HepG2 (cell line): ENCODE results near the gene EED. TPM values are rescaled to one million over a fixed set of nuclear protein-coding genes. Genes with fewer than 3 reads are reported as not detected.

Source experiments
- ATRX ChIP-seq: sonication (generic); formaldehyde crosslinking; IDR thresholded peaks from 2 replicates; pipeline ENCODE4 v1.4.0; 2020; ENCODE audit warnings: missing genetic modification reagents, borderline replicate concordance
- CBX2 ChIP-seq, 2 experiments: fragments of 200-600 bp in 1 of 2; sonication (generic); formaldehyde crosslinking in 1 of 2; IDR thresholded peaks; 2 replicates each; pipeline versions ENCODE4 v1.7.0 to v1.8.1; 2018 to 2022; ENCODE audit warnings: low read depth in 2 of 2, low read length in 1 of 2, mild to moderate bottlenecking in 1 of 2, missing genetic modification reagents in 1 of 2
- CEBPG ChIP-seq: IDR thresholded peaks from 2 replicates; pipeline ENCODE4 v1.6.1; 2016
- FOXA3 ChIP-seq: IDR thresholded peaks from 2 replicates; pipeline ENCODE4 v1.6.1; 2016; ENCODE audit warnings: missing genetic modification reagents, missing compliant biosample characterization
- FOXJ3 ChIP-seq: sonication (generic); formaldehyde crosslinking; IDR thresholded peaks from 2 replicates; pipeline ENCODE4 v1.4.0; 2020; ENCODE audit warnings: missing genetic modification reagents, mild to moderate bottlenecking, borderline replicate concordance
- MBNL3 ChIP-seq: fragments of 250-450 bp; sonication (Bioruptor Pico); conservative IDR thresholded peaks from 2 replicates; pipeline ENCODE4 v1.8.0; 2022; ENCODE audit warnings: mild to moderate bottlenecking, inconsistent platforms
- MTF1 ChIP-seq: sonication (generic); formaldehyde crosslinking; IDR thresholded peaks from 2 replicates; pipeline ENCODE4 v1.5.0; 2020; ENCODE audit warnings: missing genetic modification reagents
- MYC ChIP-seq: sonication (generic); formaldehyde crosslinking; IDR thresholded peaks from 2 replicates; pipeline ENCODE4 v1.9.0; 2021; ENCODE audit warnings: missing genetic modification reagents, borderline replicate concordance
- SMAD3 ChIP-seq: sonication (generic); formaldehyde crosslinking; IDR thresholded peaks from 2 replicates; pipeline ENCODE4 v1.4.0; 2020; ENCODE audit warnings: missing genetic modification reagents
- ZBTB3 ChIP-seq: sonication (generic); formaldehyde crosslinking; IDR thresholded peaks from 2 replicates; pipeline ENCODE4 v1.4.0; 2020; ENCODE audit warnings: low read depth, mild to moderate bottlenecking, moderate library complexity, missing genetic modification reagents, borderline replicate concordance
- ZFY ChIP-seq: sonication (generic); formaldehyde crosslinking; IDR thresholded peaks from 2 replicates; pipeline ENCODE4 v1.4.0; 2020; ENCODE audit warnings: missing genetic modification reagents
- ZKSCAN5 ChIP-seq: sonication (generic); formaldehyde crosslinking; IDR thresholded peaks from 2 replicates; pipeline ENCODE4 v1.5.1; 2020; ENCODE audit warnings: mild to moderate bottlenecking, missing genetic modification reagents
- ZNF160 ChIP-seq: sonication (generic); formaldehyde crosslinking; IDR thresholded peaks from 2 replicates; pipeline ENCODE4 v1.8.0; 2022; ENCODE audit warnings: mild to moderate bottlenecking, inconsistent platforms, missing genetic modification reagents
- ZNF251 ChIP-seq: sonication (generic); formaldehyde crosslinking; IDR thresholded peaks from 2 replicates; pipeline ENCODE4 v1.9.0; 2021; ENCODE audit warnings: mild to moderate bottlenecking, missing genetic modification reagents
- ZNF441 ChIP-seq: sonication (generic); formaldehyde crosslinking; IDR thresholded peaks from 2 replicates; pipeline ENCODE4 v1.7.0; 2021; ENCODE audit warnings: missing genetic modification reagents, borderline replicate concordance
- ZNF496 ChIP-seq: sonication (generic); formaldehyde crosslinking; IDR thresholded peaks from 2 replicates; pipeline ENCODE4 v1.8.1; 2023; ENCODE audit warnings: mild to moderate bottlenecking, moderate library complexity, missing genetic modification reagents; ENCODE audit not compliant: insufficient replicate concordance
- ZNF510 ChIP-seq: sonication (generic); formaldehyde crosslinking; IDR thresholded peaks from 2 replicates; pipeline ENCODE4 v1.4.0; 2020; ENCODE audit warnings: low read depth, mild to moderate bottlenecking, missing genetic modification reagents
- ZNF567 ChIP-seq: sonication (generic); formaldehyde crosslinking; IDR thresholded peaks from 2 replicates; pipeline ENCODE4 v1.8.1; 2023; ENCODE audit warnings: mild to moderate bottlenecking, missing genetic modification reagents, borderline replicate concordance
- ZNF629 ChIP-seq: sonication (generic); formaldehyde crosslinking; conservative IDR thresholded peaks from 2 replicates; pipeline ENCODE4 v1.5.0; 2020; ENCODE audit warnings: missing genetic modification reagents
- polyA plus RNA-seq, 8 experiments: library from polyadenylated mRNA; depleted of rRNA in 3 of 8; stranded (reverse) in 7 of 8; unstranded in 1 of 8; fragments of >200 nt; fragmentation: Illumina TruSeq in 4 of 8; extraction: Trizol in 4 of 8; gene quantifications; 2 replicates each; pipeline versions ENCODE4 v1.2.1 to v1.2.3, GENCODE V29; 2011 to 2016; ENCODE audit warnings: low read depth in 4 of 8, missing spikeins in 1 of 8, mixed read lengths in 1 of 8; ENCODE audit not compliant: insufficient read depth in 1 of 8
- total RNA-seq, 5 experiments: library from RNA; depleted of rRNA; stranded (reverse); fragments of >200 nt; fragmentation: Illumina TruSeq; extraction: Trizol; gene quantifications; 2 replicates each; pipeline ENCODE4 v1.2.3, GENCODE V29; 2016; ENCODE audit warnings: low read depth in 1 of 5
- TF ChIP-seq, protein P1 (sequence below): sonication (generic); formaldehyde crosslinking; IDR thresholded peaks from 2 replicates; pipeline ENCODE4 v1.8.1; 2023; ENCODE audit warnings: mild to moderate bottlenecking, missing genetic modification reagents
- TF ChIP-seq, protein P2 (sequence below): sonication (generic); formaldehyde crosslinking; IDR thresholded peaks from 2 replicates; pipeline ENCODE4 v1.4.0; 2020; ENCODE audit warnings: mild to moderate bottlenecking, missing genetic modification reagents
- TF ChIP-seq, protein P3 (sequence below): IDR thresholded peaks from 2 replicates; pipeline ENCODE4 v1.6.1; 2016
- TF ChIP-seq, protein P4 (sequence below): sonication (generic); formaldehyde crosslinking; IDR thresholded peaks from 2 replicates; pipeline ENCODE4 v1.8.1; 2023; ENCODE audit warnings: missing genetic modification reagents, inconsistent platforms, borderline replicate concordance
- TF ChIP-seq, protein P5 (sequence below): sonication (generic); formaldehyde crosslinking; IDR thresholded peaks from 2 replicates; pipeline ENCODE4 v1.4.0; 2020; ENCODE audit warnings: missing genetic modification reagents

Gene EED
- total and polyA plus RNA-seq, 2 of the 13 experiments (the other 11 are each of a cell fraction or from before 2014, with no cell fraction given) = 11.0 to 28.4 TPM

DNA sequence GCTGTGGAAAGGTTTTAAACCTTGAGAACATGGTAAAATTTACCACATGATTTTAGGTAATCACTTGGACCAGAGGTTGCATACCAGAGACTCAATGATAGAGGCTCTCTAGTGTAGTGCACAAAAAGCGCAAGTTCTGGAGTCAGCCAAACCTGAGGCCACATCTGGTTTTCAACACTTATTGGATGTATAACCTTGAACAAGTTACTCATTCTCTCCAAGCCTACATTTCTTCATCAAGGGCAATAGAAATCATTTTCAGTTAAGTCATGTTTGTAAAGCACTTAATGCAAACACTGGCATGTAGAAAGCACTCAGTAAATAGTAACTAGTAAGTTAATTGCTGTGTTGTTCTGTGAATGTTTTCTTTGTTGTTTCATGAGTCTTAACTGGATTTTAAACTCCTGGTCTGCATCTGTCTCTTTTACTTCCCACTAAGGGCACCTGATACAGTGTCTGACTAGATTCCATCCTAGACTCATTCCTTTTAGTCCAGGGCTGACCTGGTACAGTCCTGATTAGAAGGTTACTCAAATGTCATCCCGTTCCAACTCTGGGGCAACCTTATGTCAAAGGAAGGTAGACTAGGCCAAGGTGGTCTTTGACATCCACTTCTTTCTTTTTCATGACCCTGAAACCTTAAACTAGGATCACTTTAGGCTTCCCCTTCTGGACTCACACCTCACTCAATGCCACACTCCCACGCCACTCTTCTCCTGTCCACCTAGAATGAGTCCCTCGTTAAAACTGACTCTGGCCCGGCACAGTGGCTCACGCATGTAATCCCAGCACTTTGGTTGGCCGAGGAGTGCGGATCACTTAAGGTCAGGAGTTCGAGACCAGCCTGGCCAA, 34.5 kb upstream of the EED start (continued):
- TF ChIP-seq ZKSCAN5 (CRISPR knock-in tag) = no peak
- no peak for TF ChIP-seq ZNF629 (CRISPR knock-in tag)
- no peak for TF ChIP-seq ZFY (CRISPR knock-in tag)
- no peak for TF ChIP-seq CBX2 (IDR thresholded peaks at IDR 0.05; ENCODE audit: low read depth, low read length)
- no peak for TF ChIP-seq CBX2 (CRISPR knock-in tag; IDR thresholded peaks at IDR 0.05; ENCODE audit: low read depth)
- TF ChIP-seq, protein P1, sequence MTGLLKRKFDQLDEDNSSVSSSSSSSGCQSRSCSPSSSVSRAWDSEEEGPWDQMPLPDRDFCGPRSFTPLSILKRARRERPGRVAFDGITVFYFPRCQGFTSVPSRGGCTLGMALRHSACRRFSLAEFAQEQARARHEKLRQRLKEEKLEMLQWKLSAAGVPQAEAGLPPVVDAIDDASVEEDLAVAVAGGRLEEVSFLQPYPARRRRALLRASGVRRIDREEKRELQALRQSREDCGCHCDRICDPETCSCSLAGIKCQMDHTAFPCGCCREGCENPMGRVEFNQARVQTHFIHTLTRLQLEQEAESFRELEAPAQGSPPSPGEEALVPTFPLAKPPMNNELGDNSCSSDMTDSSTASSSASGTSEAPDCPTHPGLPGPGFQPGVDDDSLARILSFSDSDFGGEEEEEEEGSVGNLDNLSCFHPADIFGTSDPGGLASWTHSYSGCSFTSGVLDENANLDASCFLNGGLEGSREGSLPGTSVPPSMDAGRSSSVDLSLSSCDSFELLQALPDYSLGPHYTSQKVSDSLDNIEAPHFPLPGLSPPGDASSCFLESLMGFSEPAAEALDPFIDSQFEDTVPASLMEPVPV (CRISPR knock-in tag) = no peak
- no peak for TF ChIP-seq ZNF160 (CRISPR knock-in tag)
- TF ChIP-seq, protein P2, sequence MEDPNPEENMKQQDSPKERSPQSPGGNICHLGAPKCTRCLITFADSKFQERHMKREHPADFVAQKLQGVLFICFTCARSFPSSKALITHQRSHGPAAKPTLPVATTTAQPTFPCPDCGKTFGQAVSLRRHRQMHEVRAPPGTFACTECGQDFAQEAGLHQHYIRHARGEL = no peak
- TF ChIP-seq ZBTB3 (CRISPR knock-in tag) = no peak
- TF ChIP-seq, protein P3, sequence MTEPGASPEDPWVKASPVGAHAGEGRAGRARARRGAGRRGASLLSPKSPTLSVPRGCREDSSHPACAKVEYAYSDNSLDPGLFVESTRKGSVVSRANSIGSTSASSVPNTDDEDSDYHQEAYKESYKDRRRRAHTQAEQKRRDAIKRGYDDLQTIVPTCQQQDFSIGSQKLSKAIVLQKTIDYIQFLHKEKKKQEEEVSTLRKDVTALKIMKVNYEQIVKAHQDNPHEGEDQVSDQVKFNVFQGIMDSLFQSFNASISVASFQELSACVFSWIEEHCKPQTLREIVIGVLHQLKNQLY = peak; percentile 60; the same call in 1 of the 2 replicates
- no peak for TF ChIP-seq MYC (CRISPR knock-in tag)
- TF ChIP-seq ZNF567 (CRISPR knock-in tag) = no peak
- TF ChIP-seq ATRX (CRISPR knock-in tag) = no peak
- TF ChIP-seq FOXJ3 (CRISPR knock-in tag) = peak; percentile 97
- TF ChIP-seq FOXA3 (CRISPR knock-in tag) = peak; percentile 97
- no peak for TF ChIP-seq ZNF496 (CRISPR knock-in tag)
- TF ChIP-seq, protein P4, sequence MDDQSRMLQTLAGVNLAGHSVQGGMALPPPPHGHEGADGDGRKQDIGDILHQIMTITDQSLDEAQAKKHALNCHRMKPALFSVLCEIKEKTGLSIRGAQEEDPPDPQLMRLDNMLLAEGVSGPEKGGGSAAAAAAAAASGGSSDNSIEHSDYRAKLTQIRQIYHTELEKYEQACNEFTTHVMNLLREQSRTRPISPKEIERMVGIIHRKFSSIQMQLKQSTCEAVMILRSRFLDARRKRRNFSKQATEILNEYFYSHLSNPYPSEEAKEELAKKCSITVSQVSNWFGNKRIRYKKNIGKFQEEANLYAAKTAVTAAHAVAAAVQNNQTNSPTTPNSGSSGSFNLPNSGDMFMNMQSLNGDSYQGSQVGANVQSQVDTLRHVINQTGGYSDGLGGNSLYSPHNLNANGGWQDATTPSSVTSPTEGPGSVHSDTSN (CRISPR knock-in tag) = no peak
- TF ChIP-seq, protein P5, sequence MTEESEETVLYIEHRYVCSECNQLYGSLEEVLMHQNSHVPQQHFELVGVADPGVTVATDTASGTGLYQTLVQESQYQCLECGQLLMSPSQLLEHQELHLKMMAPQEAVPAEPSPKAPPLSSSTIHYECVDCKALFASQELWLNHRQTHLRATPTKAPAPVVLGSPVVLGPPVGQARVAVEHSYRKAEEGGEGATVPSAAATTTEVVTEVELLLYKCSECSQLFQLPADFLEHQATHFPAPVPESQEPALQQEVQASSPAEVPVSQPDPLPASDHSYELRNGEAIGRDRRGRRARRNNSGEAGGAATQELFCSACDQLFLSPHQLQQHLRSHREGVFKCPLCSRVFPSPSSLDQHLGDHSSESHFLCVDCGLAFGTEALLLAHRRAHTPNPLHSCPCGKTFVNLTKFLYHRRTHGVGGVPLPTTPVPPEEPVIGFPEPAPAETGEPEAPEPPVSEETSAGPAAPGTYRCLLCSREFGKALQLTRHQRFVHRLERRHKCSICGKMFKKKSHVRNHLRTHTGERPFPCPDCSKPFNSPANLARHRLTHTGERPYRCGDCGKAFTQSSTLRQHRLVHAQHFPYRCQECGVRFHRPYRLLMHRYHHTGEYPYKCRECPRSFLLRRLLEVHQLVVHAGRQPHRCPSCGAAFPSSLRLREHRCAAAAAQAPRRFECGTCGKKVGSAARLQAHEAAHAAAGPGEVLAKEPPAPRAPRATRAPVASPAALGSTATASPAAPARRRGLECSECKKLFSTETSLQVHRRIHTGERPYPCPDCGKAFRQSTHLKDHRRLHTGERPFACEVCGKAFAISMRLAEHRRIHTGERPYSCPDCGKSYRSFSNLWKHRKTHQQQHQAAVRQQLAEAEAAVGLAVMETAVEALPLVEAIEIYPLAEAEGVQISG (CRISPR knock-in tag) = no peak
- peak; percentile 84 for TF ChIP-seq CEBPG (CRISPR knock-in tag)
- no peak for TF ChIP-seq MBNL3 (CRISPR knock-in tag)
- no peak for TF ChIP-seq ZNF441
- TF ChIP-seq ZNF510 (CRISPR knock-in tag) = no peak
- TF ChIP-seq MTF1 (CRISPR knock-in tag) = no peak
- TF ChIP-seq SMAD3 (CRISPR knock-in tag) = peak; percentile 56; the same call in 1 of the 2 replicates
- TF ChIP-seq ZNF251 (CRISPR knock-in tag) = no peak
